ENCODE measurements around the gene EGF. TPM values are rescaled to one million over a fixed set of nuclear protein-coding genes. Genes with fewer than 3 reads are reported as not detected.
"Not testable (repeated sequence)": the region's sequence is repeated elsewhere in the genome, so short reads cannot be mapped to it uniquely, and the experiment has no call there.

The EGF gene
- polyA plus RNA-seq, 1 donor: 10.3 TPM

DNA sequence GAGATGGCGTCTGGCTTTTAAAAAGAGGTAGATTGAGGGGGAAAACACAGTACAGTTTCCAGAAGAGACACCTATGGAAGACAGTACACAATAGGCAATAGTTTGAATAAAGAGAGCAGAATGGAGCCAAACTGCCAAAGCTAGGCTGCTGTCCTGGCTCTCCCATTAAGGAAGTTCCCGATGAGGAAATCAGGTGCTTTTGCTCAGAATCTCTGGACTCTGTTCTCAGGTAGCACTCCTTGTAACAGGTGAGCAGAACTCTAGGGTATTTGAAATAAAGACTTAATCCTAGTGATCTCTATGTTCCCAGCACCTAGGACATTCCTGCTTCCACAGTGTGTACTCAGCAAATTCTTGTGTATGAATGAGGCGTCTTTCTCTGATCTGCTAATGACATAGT, 1.6 kb downstream of the EGF start:
- DNase-seq (ENCODE audit: low read depth): no peak

DNA sequence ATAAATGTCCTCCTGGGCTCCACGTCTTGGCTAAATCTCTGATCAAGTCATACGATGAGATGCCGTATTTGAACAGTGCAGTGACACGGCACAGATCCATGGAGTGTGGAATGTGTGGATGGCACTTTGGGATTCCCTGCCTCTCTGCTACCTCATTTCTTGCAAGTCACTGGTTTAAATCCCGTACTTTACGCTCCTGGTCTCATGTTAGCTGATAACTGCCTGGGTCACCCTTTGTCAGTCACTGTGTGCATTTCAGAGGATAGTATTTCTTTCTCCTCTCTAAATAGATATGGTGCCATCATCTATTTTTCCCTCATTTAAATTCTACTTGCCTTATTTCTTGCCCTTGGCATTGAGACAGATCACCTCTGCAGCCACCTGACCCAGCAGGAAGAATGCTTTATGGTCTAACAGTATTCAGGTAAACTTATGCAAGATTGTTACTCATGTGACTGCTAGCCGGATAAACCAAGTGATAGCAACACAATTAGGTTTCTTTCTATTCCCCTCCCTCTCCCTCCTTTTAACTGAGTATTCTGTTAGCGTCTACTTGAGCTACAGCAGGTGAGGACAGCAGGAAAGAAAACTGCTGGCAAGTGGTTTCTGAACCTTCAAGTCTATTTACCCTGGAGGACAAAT, 2.8 kb downstream of the EGF start:
- DNase-seq (ENCODE audit: low read depth): no peak

DNA sequence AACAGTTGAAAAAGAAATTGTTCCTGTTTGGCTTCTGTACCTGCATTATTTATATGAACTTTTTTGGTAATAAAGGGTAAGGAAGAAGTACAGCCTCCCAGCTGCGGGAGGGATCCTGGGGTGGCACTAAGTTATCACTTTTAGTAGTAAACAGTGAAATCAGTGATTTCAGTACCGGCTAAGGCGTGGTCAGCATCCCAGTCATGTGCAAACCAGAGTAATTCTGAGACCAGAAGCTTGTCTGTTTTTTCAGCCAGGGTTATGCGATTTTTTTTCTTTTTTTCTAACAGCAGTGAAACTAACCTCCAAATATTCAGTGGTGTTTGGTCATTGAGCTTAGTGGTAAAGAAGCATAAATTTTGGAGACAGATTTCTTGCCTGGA, 3.3 kb downstream of the EGF start:
- DNase-seq (ENCODE audit: low read depth): no peak

DNA sequence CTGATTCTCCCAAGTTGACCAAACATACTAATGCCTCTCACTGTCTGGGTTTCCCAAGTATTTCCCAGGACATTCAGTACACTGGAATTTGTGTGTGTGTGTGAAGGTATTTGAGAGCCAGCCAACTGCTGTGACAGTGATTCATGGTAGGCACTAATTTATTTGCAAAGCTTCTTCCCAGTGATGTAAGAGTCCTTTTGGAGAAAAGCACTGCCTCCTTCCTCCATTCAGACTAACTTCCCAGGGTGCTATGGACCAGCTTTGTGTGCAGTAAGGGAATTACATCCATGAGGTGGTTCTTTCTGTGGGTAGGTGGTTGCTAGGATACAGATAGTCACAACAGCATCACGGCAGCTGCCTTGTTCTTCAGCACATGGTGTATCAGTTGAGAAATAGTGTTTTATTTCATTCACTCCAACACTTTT, 8.7 kb downstream of the EGF start:
- DNase-seq (ENCODE audit: low read depth): no peak

DNA sequence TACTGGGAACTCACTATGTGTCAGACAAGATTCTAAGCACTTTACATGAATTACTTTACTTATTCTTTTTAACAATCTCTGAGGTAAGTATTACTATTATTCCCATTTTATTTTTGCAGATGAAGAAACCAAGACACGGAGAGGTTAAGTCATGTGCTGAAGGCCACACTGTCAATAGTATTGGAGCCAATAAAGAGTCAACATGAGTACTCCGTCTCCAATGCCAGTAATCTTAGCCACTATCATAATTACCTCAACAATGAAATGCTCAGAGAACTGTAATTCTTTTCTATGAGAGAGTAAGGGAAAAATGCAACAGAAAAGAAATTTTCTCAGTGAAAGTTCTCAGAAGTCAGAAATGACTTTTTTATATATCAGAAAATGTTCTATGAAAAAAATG, 12.7 kb downstream of the EGF start:
- no peak for DNase-seq (ENCODE audit: low read depth)

DNA sequence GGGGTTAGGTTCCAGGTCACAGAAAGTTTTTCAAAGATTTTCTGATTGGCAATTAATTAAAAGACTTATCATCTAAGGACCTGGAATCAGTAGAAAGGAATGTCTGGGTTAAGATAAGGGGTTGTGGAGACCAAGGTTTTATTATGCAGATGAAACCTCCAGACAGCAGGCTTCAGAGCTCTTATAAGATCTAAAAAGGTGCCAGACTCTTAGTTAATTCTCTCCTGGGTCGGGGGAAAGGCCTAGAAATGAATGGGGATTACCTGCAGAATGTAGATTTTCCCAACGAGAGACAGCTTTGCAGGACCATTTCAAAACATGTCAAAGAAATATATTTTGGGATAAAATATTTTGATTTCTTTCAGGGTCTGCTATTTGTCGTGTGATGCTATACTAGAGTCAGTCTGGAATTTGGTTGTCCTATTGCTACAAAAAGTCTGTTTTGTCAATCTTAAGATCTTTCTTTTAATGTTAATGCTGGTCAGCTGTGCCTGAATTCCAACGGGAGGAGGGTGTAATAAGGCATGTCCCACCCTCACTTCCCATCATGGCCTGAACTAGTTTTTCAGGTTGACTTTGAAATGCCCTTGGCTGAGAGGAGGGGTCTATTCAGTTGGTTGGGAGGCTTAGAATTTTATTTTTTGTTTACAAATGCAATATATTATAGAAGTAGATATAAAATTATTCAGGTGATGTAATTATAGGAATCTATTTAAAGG, 15.8 kb downstream of the EGF start:
- no peak for DNase-seq (ENCODE audit: low read depth)

DNA sequence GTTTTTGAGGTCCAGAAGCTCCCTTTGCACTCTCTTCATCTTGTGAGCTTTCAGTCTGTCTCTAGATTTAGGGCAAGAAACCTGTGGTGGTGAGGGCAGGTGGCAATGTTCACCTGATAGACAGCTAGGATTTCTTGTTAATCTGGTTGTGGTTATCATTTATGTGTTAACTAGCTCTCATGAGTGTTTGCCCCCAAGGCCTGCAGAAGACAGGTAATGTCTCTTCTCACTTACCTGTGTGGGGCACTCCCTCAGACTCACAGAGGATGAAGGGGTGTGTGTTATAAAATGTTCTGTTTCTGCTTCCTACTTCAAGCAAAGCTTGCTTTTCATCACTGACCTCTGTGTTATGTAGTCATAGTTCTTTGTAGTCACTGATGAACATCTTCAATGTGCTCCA, 17.8 kb downstream of the EGF start:
- DNase-seq (ENCODE audit: low read depth): no peak

DNA sequence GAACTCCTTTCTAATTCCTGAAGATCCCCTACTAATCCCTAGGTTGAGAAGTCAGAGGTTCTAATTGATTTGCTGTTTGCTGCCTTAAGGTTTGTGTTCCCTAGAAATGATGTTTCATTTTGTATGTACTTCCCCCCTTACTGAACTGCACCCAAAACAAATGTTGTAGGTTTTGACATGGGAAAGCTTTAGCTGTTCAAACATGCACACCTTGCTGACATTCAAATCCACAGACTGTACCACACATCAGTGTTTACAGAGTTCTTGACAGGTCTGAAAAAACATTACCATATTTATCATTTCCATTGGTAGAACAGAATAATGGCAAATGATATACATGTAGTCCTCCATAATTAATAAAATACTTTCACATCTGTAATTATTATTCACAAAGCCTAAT, 18.2 kb downstream of the EGF start:
- no peak for DNase-seq (ENCODE audit: low read depth)

DNA sequence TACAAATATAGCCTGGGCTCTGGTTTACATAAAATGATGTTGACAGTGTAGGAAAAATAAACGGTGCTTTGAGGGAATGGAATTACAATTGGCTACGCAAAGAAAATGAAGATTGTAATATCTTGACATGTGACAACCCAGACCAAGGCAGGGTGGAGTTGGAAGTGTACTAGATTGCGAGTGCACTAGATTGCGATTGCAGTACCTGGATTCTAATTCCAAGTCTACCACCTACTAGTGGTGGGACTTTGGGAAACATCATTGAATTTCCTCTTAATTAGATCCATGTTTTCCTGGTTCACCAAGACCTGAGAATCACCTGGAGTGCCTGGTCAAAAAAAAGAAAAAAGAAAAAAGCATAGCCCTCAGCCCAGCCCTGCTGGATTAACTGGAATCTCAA, 18.6 kb downstream of the EGF start:
- no peak for DNase-seq (ENCODE audit: low read depth)

DNA sequence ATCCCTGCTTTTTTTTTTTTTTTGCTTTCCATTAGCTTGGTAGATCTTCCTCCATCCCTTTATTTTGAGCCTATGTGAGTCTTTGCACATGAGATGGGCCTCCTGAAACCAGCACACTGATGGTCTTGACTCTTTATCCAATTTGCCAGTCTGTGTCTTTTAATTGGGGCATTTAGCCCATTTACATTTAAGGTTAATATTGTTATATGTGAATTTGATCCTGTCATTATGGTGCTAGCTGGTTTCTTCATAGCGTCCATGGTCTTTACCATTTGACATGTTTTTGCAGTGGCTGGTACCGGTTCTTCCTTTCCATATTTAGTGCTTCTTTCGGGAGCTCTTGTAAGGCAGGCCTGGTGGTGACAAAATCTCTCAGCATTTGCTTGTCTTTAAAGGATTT, 24.7 kb downstream of the EGF start:
- DNase-seq (ENCODE audit: low read depth): not testable (repeated sequence)

DNA sequence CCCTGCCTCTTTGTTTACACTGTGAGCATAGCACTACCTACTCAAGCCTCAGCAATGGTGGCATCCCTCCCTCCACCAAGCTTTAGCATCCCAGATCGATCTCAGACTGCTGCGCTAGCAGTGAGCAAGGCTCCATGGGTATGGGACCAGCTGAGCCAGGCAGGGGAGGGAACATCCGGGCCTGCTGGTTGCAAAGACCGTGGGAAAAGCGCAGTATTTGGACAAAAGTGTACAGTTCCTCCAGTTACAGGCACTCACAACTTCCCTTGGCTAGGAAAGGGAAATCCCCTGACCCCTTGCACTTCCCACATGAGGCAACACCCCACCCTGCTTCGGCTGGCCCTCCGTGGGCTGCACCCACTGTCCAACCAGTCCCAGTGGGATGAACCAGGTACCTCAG, 26.5 kb downstream of the EGF start:
- DNase-seq (ENCODE audit: low read depth): no peak

DNA sequence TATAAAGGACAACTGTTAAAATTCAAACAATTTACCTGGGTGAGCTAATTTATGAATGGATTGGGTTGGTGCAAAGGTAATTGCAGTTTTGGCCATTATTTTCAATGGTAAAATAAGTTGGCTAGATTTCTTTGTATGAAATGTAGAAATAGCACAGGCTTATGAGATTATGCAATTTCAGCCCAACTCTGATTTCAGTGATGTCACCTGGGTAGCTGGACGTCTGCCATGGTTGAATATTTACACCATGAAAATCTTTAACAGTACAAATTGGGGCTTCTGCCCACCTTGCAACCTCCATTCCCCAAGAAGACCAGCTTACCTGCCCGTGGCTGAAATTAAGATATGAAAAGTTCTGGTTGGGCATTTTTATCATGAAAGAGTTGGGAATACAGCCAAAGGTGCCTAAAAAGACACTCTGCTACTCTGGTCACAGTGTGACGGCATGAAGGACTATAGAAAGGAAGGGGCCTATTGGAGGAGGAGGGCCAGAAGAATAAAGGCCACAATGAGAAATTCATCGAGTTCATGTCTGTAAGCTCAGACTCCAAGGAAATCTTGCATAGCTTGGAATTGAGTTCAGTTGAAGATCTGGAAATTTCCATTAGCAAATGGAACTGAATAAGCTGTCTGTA, 29.7 kb downstream of the EGF start:
- DNase-seq (ENCODE audit: low read depth): no peak

DNA sequence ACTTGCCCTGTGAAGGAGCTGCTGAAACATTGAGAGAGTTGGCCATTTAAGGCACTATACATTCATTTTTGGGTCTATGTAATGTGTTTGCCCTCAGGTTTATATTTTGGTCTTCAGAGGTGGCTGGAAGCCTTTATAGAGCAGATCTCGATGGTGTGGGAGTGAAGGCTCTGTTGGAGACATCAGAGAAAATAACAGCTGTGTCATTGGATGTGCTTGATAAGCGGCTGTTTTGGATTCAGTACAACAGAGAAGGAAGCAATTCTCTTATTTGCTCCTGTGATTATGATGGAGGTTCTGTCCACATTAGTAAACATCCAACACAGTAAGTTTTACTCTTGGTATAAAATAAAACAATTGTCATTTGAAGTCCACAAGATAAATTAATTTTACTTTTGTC, 31.1 kb downstream of the EGF start:
- no peak for DNase-seq (ENCODE audit: low read depth)

DNA sequence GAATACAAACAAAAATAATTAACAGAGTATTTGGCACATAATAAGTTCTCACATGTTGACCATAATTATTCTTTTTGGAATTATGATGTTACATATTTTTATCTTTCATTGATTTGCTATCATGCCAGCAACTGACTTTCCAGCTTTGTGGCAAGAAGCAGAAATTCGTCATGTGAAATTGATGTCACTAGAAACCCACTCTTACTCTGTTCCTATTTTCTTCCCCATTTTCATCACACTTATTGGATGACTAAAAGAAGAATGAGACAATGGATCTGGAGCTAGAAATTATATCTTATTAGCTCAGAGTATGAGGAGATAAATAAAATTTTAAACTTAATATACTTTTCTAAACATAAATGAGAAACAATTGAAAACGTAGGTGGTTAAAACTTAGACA, 31.9 kb downstream of the EGF start:
- DNase-seq (ENCODE audit: low read depth): no peak

DNA sequence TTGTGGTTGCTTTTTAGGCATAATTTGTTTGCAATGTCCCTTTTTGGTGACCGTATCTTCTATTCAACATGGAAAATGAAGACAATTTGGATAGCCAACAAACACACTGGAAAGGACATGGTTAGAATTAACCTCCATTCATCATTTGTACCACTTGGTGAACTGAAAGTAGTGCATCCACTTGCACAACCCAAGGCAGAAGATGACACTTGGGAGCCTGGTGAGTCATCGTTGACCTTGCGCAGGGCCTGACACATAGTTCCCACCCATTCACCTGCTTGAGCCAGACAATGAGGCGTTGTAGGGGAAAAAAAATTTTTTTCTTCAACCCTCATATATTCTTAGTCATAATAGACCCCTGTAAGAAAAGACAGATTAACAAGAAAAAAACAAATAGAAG, 32.4 kb downstream of the EGF start:
- no peak for DNase-seq (ENCODE audit: low read depth)

DNA sequence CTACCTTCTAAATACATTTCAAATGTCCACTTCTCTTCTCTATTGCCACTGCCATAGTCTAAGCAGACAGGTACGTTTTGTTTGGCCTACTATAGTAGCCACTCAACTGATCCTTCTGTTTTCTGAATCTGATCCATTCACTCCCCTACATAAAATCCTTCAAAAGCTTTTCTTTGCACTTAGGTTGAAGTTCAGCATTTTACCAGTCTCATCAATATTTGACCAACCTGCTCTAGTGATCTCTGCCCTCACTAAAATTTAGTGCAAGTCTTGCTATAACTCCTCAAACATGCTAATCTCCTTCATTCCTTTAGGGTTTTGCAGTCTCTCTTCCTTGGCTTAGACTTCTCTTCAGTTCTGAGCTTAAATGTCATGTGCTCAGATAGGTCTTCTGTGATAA, 33.4 kb downstream of the EGF start:
- DNase-seq (ENCODE audit: low read depth): no peak

DNA sequence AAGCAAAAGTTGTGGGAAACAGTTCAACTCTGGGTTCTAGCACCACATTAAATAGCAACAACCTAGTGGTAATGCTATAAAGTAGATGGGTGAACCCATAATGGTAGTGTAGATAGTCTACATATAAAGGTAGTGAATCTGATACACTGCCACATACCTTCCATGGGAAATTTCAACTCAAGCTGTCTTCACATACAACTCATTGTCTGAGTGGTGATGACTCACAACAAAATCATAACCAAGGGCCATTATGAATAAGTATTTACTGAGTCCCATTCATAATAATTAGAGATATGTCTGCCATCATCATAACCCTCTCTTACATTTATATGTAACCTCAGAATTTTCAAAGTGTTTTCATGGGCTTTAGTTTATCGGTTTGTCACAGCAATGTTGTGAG, 34.8 kb downstream of the EGF start:
- DNase-seq (ENCODE audit: low read depth): no peak

DNA sequence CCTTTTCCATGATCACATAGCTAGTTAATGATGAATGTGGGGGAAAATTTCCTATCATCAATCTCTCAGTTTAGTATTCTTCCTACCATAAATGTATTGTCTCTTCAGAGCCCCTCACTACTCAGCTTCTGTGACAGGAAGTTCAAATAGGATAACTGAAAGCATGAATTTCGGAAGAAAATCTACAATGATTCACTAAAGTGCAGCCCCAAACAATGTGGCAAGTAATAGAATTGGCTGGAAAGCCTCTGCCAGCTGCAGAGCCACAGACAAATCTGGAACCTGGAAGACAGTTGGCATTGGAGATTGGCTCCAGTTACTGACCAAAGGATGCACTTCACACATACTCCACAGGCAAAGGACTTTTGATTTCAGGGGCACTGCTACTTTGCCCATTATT, 35.2 kb downstream of the EGF start:
- no peak for DNase-seq (ENCODE audit: low read depth)

DNA sequence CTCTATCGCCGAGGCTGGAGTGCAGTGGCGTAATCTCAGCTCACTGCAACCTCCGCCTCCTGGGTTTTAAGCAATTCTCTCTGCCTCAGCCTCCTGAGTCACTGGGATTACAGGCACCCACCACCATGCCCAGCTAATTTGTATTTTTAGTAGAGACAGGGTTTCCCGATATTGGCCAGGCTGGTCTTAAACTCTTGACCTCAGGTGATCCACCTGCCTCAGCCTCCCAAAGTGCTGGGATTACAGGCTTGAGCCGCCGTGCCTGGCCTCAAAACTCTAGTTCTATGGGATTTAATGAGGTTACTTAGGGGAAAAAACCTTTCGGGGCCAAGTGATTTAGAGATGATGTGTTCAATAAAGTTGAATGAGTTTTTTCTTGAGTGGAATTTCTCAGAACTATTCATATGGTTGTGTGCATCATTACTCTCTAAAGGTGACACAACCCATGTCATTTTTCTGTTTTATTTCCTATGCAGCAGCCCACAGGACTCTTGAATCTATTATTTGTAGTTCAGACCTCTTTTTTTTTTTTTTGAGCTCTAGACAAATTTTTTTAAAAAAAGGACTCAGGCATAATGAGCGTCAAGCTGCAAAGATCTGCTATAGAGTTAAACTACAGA, 36.5 kb downstream of the EGF start:
- DNase-seq (ENCODE audit: low read depth): not testable (repeated sequence)

DNA sequence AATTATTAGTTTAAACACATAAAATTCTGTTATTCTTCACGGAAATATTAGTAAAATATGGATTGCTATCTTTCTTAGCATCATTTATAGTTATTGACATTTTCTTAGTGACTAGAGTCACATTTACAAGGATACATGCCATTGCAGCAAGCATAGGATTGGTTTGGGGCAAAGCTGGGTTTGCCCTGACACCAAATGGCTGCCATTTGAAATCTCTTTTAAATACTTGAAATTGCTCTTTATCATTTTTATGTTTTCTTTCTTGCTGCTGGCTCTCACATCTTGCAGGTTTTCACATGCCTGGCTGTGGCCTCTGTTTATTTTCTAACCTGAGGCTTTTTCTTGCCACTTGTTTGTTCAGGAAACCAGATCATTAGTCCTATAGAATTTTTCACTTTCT, 39.9 kb downstream of the EGF start:
- no peak for DNase-seq (ENCODE audit: low read depth)

DNA sequence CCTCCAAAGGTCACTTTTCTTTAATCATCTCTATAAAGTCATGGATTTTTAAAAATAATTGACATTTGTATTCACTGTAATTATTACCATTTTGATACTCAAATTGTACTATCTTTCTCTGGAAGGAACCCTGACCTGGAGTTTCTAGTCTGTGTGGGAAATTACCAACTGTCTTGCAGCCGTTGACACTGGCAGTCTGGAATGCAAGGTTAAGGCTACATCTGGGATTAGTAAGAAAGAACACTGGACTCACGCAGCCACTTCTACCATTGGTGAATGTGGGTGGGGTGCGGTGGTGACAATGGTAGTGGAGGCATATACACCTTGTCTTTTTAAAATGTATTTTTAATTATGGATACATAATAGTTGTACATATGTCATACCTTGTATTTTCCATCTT, 40.9 kb downstream of the EGF start:
- DNase-seq (ENCODE audit: low read depth): no peak

DNA sequence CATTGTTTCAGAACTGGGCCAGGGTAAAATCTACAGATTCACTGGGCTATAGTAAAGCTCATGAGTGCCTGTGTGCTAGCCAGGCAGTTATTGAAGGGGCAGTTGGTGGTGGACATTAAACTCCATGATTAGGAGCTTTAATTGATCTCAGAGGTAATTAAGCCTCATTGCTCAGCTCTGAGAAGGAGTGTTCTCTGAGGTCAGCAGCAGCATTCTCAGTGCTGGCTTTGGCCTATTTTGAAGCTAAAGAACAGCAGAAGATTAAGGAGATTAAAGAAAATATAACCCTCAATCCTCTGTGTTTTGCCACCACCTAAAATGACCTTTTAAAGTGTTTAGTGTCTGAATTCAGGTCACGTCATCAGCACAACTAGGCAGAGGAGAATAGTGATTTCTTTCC, 42.5 kb downstream of the EGF start:
- no peak for DNase-seq (ENCODE audit: low read depth)

DNA sequence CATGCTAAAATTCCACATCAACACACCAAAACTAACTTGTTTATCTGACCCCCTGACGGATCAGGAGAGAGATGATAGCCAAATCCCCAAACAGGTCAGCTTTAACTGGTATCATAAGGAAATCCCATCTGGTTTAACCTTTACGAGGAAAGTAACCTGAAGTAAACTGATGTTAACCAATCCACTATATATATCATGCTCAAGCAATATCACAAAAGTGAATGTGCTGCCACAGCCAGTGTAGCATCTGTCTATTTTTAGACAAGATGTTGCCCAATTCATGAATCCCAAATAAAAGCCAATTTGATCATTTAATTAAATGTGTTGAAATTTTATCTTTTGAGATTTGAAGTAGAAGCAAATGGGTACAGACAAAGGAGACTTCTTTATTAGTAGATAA, 44.5 kb downstream of the EGF start:
- DNase-seq (ENCODE audit: low read depth): no peak

All from forelimb muscle (tissue), 1 donor.